ENCODE measurements around the gene PGAP3.
"Not testable (repeated sequence)": the region's sequence is repeated elsewhere in the genome, so short reads cannot be mapped to it uniquely, and the experiment has no call there.

Gene PGAP3

DNA sequence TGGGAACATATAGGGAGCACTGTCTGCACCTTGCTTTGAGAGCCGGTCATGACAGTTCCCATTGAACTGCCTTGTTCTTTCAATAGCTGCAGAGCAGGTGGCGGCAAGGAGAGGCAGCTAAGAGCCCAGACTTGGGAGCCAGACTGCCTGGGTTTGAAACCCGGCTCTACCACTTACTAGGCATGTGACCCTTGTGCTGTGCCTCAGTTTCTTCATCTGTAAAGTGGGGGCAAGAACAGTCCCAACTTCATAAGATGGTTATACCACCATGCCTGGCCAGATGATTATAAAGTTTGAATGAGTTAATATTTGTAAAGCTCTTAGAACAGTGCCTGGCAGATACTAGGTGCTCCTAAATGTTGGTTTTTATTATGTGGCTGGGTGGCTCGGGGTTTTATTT, 26.4 kb upstream of the PGAP3 start:
- no peak for DNase-seq

DNA sequence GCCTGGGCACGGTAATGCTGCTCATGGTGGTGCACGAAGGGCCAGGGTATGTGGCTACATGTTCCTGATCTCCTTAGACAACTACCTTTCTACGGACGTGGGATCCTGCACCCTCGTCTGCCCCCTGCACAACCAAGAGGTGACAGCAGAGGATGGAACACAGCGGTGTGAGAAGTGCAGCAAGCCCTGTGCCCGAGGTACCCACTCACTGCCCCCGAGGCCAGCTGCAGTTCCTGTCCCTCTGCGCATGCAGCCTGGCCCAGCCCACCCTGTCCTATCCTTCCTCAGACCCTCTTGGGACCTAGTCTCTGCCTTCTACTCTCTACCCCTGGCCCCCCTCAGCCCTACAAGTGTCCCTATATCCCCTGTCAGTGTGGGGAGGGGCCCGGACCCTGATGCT, 24.0 kb upstream of the PGAP3 start:
- no peak for DNase-seq

DNA sequence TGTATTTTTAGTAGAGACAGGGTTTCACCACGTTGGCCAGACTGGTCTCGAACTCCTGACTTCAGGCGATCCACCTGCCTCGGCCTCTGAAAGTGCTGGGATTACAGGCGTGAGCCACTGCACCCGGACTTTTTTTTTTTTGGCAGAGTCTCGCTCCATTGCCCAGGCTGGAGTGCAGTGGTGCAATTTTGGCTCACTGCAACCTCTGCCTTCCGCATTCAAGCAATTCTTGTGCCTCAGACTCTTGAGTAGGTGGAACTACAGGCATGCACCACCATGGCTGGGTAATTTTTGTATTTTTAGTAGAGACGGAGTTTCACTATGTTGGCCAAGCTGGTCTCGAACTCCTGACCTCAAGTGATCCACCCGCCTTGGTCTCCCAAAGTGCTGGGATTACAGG, 23.2 kb upstream of the PGAP3 start:
- DNase-seq = not testable (repeated sequence)

GRCh38 chr17:39709998-39710964, 22.4 kb upstream of the PGAP3 start:
- DNase-seq = no peak

DNA sequence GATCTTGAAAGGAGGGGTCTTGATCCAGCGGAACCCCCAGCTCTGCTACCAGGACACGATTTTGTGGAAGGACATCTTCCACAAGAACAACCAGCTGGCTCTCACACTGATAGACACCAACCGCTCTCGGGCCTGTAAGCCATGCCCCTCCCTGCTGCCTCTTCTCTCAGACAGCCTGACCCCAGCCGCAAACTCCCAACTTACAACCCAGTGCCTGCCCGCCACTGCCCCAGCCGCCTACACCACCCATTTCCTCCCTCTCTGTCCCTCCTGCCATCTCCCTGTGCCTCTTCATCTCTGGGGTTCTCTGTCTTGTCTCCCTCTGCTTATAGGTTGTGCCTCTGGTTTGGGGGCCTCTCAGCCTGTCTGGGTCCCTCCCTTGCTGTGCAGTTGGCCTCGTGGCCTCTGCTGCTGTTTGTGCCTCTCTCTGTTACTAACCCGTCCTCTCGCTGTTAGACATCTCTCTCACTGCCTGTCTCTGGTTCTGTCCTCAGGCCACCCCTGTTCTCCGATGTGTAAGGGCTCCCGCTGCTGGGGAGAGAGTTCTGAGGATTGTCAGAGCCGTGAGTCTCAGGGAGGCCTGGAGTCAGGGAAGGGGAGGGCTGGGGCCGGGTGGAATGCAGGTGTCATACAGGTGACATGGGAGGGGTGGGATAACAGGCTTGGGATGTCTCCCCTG, 21.6 kb upstream of the PGAP3 start:
- DNase-seq = no peak

GRCh38 chr17:39706921-39707337, 19.1 kb upstream of the PGAP3 start:
- DNase-seq = no peak

DNA sequence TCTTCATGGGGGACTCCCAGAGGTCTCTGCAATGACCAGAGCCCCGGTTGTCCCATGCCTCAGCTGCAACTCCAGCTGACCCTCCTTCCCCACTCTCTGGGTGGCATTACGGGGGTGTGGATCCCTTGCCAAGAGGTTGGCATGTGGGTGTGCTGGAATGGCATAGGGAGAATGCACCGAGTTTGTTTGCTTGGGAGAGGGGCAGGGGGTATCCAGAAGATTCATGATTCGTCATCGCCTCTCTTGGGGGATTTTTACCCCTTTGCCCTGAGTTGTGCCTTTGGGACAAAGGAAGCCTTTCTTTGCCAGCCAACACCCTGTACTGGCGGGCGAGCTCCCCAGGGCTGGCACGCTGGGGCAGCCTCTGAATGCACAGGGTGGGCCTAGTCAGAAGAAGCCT, 18.5 kb upstream of the PGAP3 start:
- no peak for DNase-seq

DNA sequence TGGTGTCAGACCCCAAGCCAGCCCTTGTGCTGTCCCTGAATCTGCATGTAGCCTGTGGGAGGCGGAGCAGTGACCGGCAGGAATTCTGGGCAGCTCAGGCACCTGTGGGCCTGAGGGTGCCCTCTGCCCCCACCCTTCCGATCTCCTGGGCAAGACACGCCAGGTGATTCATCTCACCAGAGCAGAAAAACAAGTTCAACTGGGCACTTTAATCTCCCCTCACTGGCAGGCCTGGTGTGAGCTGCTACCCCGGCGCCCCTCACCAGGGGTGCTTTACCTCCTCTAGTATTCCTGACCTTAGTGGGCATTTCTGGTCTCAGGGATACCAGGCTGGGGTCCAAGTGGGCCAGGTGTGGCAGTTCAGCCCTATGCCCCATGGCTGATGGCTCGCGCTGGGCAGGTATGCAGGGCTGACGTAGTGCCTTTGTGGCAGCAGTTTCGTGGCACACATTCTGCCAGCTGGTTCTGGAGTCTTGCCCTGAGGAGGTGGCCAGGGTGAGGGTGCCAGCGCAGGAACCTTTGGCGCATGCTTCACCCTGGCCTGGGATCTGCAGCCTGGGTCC, 18.0 kb upstream of the PGAP3 start:
- DNase-seq = no peak

DNA sequence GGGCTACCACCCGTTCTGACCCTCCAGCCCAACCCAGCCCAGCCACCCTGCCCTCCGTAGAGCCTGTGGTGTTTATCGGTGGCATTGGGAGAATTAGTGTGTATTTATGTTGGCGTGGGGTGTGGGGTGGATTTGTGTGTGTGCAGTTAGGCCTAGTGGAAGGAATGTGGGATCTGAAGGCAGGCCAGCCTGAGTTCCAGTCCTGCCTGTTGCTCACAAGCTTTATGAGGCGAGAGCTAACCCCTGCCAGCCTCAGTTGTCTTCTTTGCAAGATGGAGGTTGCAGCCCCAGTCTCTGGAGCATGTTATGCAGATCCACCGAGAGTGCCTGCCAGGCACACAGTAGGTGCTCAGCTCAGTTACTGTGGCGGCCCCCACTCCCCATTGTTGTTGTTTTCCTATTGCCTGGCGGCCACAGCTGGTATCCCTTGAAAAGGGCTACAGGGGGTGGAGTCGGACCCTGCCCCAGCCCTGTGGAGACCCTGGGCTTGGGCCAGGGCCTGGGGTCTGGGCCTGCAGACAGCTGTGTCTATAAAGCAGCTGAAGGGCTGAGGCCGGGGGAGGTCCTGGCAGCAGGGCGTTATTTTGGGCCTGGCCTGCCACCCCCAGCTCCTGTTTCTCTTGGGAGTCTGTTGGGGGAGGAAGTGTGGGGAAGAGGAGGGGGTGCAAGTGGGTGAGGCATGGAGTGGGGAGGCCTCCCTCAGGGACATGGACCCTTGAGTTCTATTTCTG, 17.1 kb upstream of the PGAP3 start:
- no peak for DNase-seq

DNA sequence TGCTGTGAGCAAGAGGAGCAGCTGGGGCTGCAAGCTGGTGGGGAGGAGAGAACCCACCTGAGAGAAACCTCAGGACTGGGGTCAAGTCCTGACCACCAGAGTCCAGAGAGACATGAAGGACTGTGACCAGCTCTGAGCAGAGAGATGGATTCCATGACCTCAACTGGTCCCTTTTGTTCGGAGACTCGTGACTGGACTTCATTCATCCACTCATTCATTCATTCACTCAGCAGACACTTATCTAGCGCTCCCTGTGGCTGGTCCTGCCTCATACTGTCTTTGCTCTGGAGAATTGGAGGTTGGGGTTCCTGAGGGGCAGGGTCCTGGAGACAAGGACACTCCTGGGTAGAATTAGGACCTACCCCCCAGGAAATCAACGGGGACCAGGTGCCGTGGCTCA, 16.1 kb upstream of the PGAP3 start:
- DNase-seq = no peak

DNA sequence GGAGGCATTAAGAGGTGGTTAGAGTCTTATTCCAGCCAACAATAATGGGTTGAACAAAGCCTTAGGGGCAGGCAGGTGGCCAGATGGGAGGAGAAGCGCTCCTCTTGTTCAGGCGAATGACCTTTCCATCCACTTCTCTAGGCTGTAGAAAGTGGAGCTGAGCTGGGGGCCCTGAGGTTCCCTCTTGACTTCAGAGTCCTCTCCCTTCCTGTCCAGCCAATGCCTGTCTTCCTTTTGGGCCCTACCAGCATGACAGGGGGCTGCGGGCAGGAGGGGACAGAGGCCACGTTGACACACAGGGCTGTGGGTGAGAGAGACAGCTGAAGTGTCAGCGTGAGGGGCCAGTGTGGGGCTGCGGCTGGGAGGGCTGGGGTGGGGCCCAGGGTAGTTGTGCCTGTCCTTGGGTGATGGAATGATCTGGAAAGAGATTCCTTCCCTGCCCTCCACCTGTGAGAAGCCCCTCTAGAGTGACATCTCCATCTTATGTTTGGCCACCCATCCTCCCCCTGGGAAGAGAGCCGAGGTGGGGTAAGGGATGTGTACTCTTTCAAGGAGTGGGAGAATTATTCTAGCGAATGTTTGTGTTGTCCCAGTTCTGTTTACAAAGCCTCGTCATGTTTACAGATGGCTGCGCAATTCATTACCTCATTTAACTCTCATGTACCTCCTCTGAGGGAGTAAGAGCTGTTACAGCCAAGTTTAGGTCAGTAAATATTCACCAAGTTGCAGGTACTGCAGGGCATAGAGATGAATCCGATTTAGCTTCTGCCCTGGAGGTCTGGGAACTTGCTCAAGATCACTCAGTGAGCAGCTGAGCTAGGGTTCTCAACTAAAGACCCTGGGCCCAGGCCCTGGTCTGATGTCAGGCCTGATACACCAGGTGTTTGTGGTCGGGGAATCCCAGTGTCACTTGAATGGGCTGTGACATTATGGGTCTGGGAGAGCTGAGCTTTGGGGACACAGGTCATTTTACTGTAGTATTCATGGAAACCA, 15.3 kb upstream of the PGAP3 start:
- DNase-seq = no peak

- DNase-seq = no peak
Measured at GRCh38 chr17:39701784-39702422, 14.0 kb upstream of the PGAP3 start.

- no peak for DNase-seq
Measured at GRCh38 chr17:39701012-39701783, 13.3 kb upstream of the PGAP3 start.

DNA sequence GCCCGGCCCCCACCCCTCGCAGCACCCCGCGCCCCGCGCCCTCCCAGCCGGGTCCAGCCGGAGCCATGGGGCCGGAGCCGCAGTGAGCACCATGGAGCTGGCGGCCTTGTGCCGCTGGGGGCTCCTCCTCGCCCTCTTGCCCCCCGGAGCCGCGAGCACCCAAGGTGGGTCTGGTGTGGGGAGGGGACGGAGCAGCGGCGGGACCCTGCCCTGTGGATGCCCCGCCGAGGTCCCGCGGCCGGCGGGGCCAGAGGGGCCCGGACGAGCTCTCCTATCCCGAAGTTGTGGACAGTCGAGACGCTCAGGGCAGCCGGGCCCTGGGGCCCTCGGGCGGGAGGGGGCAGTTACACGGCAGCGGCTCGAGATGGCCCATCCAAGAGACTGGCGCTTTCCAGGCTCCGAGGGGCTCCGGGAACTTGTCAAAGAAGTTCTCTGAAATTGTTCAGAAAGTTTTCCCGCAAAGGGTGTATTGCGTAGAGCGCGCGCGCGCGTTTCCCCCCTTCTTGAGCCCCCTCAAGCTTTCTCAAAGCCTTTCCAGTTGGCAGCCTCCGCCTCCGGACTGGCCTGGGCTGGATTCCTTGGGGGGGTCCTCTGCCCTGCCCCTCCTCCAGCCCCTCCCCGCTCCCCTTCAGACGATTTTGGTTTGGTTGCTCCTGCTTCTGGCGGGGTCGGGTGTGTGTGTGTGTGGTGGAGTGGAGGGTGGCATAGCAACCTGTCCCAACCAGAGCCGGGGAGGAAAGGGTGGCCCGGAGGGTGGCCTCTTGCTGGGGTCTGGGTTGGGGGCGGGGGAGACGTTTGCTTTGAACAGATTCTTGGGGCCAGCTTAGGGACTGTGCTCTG, 12.5 kb upstream of the PGAP3 start:
- no peak for DNase-seq

- no peak for DNase-seq
Measured at GRCh38 chr17:39699818-39700147, 11.9 kb upstream of the PGAP3 start, which contains the start of gene ERBB2. Gene ERBB2 (plus strand): TSS chr17:39700064. CDS start chr17:39700239, 175 bp downstream.

DNA sequence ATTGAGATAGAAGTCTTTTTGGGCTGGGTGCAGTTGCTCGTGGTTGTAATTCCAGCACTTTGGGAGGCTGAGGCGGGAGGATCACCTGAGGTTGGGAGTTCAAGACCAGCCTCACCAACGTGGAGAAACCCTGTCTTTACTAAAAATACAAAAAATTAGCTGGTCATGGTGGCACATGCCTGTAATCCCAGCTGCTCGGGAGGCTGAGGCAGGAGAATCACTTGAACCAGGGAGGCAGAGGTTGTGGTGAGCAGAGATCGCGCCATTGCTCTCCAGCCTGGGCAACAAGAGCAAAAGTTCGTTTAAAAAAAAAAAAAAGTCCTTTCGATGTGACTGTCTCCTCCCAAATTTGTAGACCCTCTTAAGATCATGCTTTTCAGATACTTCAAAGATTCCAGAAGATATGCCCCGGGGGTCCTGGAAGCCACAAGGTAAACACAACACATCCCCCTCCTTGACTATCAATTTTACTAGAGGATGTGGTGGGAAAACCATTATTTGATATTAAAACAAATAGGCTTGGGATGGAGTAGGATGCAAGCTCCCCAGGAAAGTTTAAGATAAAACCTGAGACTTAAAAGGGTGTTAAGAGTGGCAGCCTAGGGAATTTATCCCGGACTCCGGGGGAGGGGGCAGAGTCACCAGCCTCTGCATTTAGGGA, 11.4 kb upstream of the PGAP3 start:
- not testable (repeated sequence) for DNase-seq

GRCh38 chr17:39697961-39698360, 10.1 kb upstream of the PGAP3 start:
- DNase-seq = no peak

DNA sequence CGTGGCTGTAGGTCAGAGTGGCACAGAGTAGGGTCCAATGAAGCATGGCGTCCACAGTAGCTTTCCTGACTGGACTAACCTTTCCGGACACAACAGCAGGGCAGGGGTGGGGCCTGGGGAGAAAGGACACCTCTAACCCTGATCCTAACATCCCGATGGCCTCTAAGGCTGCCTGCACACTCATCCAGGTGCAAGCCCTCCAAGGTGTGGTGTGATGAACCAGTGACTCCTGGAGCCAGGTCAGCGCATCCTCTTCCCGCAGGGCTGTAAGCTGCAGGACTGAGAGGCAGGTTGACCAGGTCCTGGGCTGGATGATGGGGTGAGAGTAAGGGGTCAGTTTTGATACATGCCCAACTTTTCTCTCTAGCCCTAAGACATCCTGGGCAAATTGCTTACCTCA, 8.9 kb upstream of the PGAP3 start:
- no peak for DNase-seq

DNA sequence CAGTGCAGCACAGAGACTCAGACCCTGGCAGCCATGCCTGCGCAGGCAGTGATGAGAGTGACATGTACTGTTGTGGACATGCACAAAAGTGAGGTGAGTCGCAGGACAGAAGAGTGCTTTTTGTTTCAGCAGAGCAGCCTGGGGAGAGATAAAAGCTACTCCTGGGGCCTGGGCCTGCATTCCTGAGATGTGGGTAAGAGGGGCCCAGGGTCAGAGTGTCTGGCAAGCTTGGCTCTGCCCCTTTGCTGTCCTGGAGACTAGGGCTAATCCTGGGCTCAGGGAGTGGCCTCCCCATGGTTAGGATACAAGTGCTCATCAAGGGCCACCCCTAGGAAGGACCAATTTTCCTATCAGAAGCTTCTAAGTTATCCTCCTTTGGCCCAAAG, 7.2 kb upstream of the PGAP3 start:
- DNase-seq = no peak

Data from NCI-H1436 treated with DMSO at 0.1 percent for 48 hours (cell line).